IMR-90 (cell line): ENCODE measurements around the gene MORF4L2. TPM values are rescaled to one million over a fixed set of nuclear protein-coding genes. Genes with fewer than 3 reads are reported as not detected.

ENCODE experiments used
- ATAC-seq: fragments of 200-7000 bp; cut with Tn5 transposase; 2 replicates; pipeline ENCODE4 v1.9.1; 2020; ENCODE audit warnings: low read depth, mild to moderate bottlenecking, moderate library complexity
- BruUV-seq: library from RNA; stranded (reverse); fragments of 400-500 nt; replicated peaks from 2 replicates; lab custom pipeline; 2021; lab: Mats Ljungman, UMichigan
- CTCF ChIA-PET: fragments of 300-600 bp; formaldehyde crosslinking; extraction: SDS; loops from one replicate; lab custom pipeline; 2021; ENCODE audit warnings: antibody characterized with exemption; lab: Yijun Ruan, JAX
- POLR2A ChIA-PET: fragments of 300-600 bp; sonication (Branson Sonifier 250); formaldehyde crosslinking; loops from one replicate; lab custom pipeline; 2022; ENCODE audit warnings: antibody characterized with exemption; ENCODE audit not compliant: unreplicated experiment; lab: Charles Lee
- DNase-seq: peaks from one replicate; pipeline ENCODE4 v3.0.0; 2013
- H2AFZ ChIP-seq: replicated peaks from 2 replicates; pipeline ENCODE3; 2013; ENCODE audit warnings: low read length, mild to moderate bottlenecking; ENCODE audit not compliant: poor library complexity
- H2AK5ac ChIP-seq: 2 replicates; pipeline ENCODE4 v1.6.1; 2013; ENCODE audit warnings: low read depth, low read length, inconsistent platforms
- H2AK9ac ChIP-seq: replicated peaks from 2 replicates; pipeline ENCODE3; 2013; ENCODE audit warnings: mild to moderate bottlenecking, low read depth, low read length, moderate library complexity; ENCODE audit not compliant: poor library complexity
- H2BK120ac ChIP-seq: 2 replicates; pipeline ENCODE4 v1.6.1; 2013; ENCODE audit warnings: low read depth, low read length, inconsistent platforms
- H2BK15ac ChIP-seq: 3 replicates; pipeline ENCODE4 v1.6.1; 2013; ENCODE audit warnings: low read depth, low read length, inconsistent platforms
- H2BK20ac ChIP-seq: 2 replicates; pipeline ENCODE4 v1.6.1; 2013; ENCODE audit warnings: low read depth, mild to moderate bottlenecking, inconsistent platforms, low read length, moderate library complexity
- H2BK5ac ChIP-seq: 2 replicates; pipeline ENCODE4 v1.6.1; 2013; ENCODE audit warnings: mild to moderate bottlenecking, low read depth, low read length, inconsistent platforms; ENCODE audit not compliant: poor library complexity, severe bottlenecking
- H3K14ac ChIP-seq: replicated peaks from 2 replicates; pipeline ENCODE4 v1.6.1; 2013; ENCODE audit warnings: low read depth, low read length, inconsistent platforms
- H3K18ac ChIP-seq: 2 replicates; pipeline ENCODE4 v1.6.1; 2013; ENCODE audit warnings: low read depth, low read length, control low read depth
- H3K23ac ChIP-seq: 2 replicates; pipeline ENCODE4 v1.6.1; 2013; ENCODE audit warnings: low read depth, low read length, inconsistent platforms
- H3K27ac ChIP-seq: 2 replicates; pipeline ENCODE4 v1.5.1; 2013; ENCODE audit warnings: mild to moderate bottlenecking, control low read depth, low read length; ENCODE audit not compliant: insufficient read depth
- H3K27me3 ChIP-seq: 2 replicates; pipeline ENCODE4 v1.6.1; 2013; ENCODE audit warnings: low read length; ENCODE audit not compliant: control insufficient read depth, insufficient read depth
- H3K36me3 ChIP-seq: 2 replicates; pipeline ENCODE4 v1.6.1; 2013; ENCODE audit warnings: low read length, mixed read lengths; ENCODE audit not compliant: control insufficient read depth, insufficient read depth
- H3K4ac ChIP-seq: 2 replicates; pipeline ENCODE4 v1.6.1; 2013; ENCODE audit warnings: low read depth, low read length, inconsistent platforms
- H3K4me1 ChIP-seq: 2 replicates; pipeline ENCODE4 v1.6.1; 2013; ENCODE audit warnings: low read length, mixed read lengths; ENCODE audit not compliant: control insufficient read depth, insufficient read depth
- H3K4me2 ChIP-seq: 2 replicates; pipeline ENCODE4 v1.6.1; 2013; ENCODE audit warnings: low read depth, mild to moderate bottlenecking, control low read depth, low read length, moderate library complexity
- H3K4me3 ChIP-seq: 2 replicates; pipeline ENCODE4 v1.5.1; 2013; ENCODE audit warnings: low read depth, mild to moderate bottlenecking, control low read depth, low read length, moderate library complexity; ENCODE audit not compliant: insufficient read depth
- H3K56ac ChIP-seq: 2 replicates; pipeline ENCODE4 v1.6.1; 2013; ENCODE audit warnings: low read length, inconsistent platforms; ENCODE audit not compliant: insufficient read depth; ENCODE audit errors: extremely low read depth
- H3K79me1 ChIP-seq, 2 experiments: 2 replicates each; pipeline ENCODE4 v1.6.1; 2013; ENCODE audit warnings: low read length in 2 of 2, inconsistent platforms in 1 of 2, low read depth in 1 of 2
- H3K9ac ChIP-seq: 2 replicates; pipeline ENCODE4 v1.6.1; 2013; ENCODE audit warnings: low read depth, low read length, control low read depth
- H3K9me1 ChIP-seq: 2 replicates; pipeline ENCODE4 v1.6.1; 2013; ENCODE audit warnings: low read length, inconsistent platforms; ENCODE audit not compliant: insufficient read depth
- H3K9me3 ChIP-seq: 2 replicates; pipeline ENCODE4 v1.6.1; 2013; ENCODE audit warnings: low read length; ENCODE audit not compliant: control insufficient read depth, insufficient read depth
- H4K20me1 ChIP-seq: 2 replicates; pipeline ENCODE4 v1.6.1; 2013; ENCODE audit warnings: low read length, inconsistent platforms; ENCODE audit not compliant: insufficient read depth
- H4K5ac ChIP-seq: 2 replicates; pipeline ENCODE4 v1.6.1; 2013; ENCODE audit warnings: mild to moderate bottlenecking, low read depth, low read length, control low read depth
- H4K8ac ChIP-seq, 2 experiments: 2 replicates each; pipeline ENCODE4 v1.6.1; 2013; ENCODE audit warnings: low read depth in 2 of 2, low read length in 2 of 2, control low read depth in 1 of 2, inconsistent platforms in 1 of 2
- H4K91ac ChIP-seq: 2 replicates; pipeline ENCODE4 v1.6.1; 2013; ENCODE audit warnings: low read depth, low read length, inconsistent platforms; ENCODE audit not compliant: insufficient read depth
- BHLHE40 ChIP-seq: fragments of 150-350 bp; IDR thresholded peaks from 2 replicates; pipeline ENCODE4 v1.6.1; 2016; ENCODE audit warnings: mild to moderate bottlenecking, low read depth, low read length
- FOS ChIP-seq: fragments of 150-350 bp; IDR thresholded peaks from 2 replicates; pipeline ENCODE4 v1.6.1; 2016; ENCODE audit warnings: low read depth, low read length
- MAFK ChIP-seq: IDR thresholded peaks from 2 replicates; pipeline ENCODE4 v1.6.1; 2012; ENCODE audit warnings: low read depth, low read length, improper control_type of control experiment
- MXI1 ChIP-seq: IDR thresholded peaks from 2 replicates; pipeline ENCODE4 v1.6.1; 2012; ENCODE audit warnings: low read depth, mild to moderate bottlenecking, low read length, moderate library complexity, borderline replicate concordance
- NFE2L2 ChIP-seq: fragments of 150-350 bp; IDR thresholded peaks from 2 replicates; pipeline ENCODE4 v1.6.1; 2016; ENCODE audit warnings: low read depth, mild to moderate bottlenecking, low read length
- POLR2A ChIP-seq: IDR thresholded peaks from 2 replicates; pipeline ENCODE4 v1.6.1; 2012; ENCODE audit warnings: mild to moderate bottlenecking, low read depth, low read length
- RAD21 ChIP-seq: IDR thresholded peaks from 2 replicates; pipeline ENCODE4 v1.6.1; 2012; ENCODE audit warnings: low read length, improper control_type of control experiment
- RCOR1 ChIP-seq: IDR thresholded peaks from 2 replicates; pipeline ENCODE4 v1.6.1; 2012; ENCODE audit warnings: mild to moderate bottlenecking, low read length, improper control_type of control experiment; ENCODE audit not compliant: insufficient replicate concordance
- dilution Hi-C: fragments of 300-500 bp; cut with HindIII; formaldehyde crosslinking; loops from one replicate; pipeline ENCODE4 v1.14.3; 2018; ENCODE audit warnings: low sequenced_read_pairs; ENCODE audit not compliant: unreplicated experiment
- in situ Hi-C: fragments of 300-500 bp; cut with MboI; formaldehyde crosslinking; loops from 3 replicates; pipeline ENCODE4 v1.14.3; 2019; ENCODE audit warnings: low sequenced_read_pairs, inconsistent platforms, mixed read lengths
- intact Hi-C: fragments of 100-400 bp; cut with micrococcal nuclease; formaldehyde crosslinking; loops from 2 replicates; pipeline ENCODE4 v1.10.0; 2022
- polyA plus RNA-seq, 3 experiments: library from polyadenylated mRNA; depleted of rRNA; stranded (reverse); fragments of >200 nt; gene quantifications; 2 replicates each; pipeline ENCODE4 v1.2.3, GENCODE V29; 2012; ENCODE audit warnings: low replicate concordance in 1 of 3
- total RNA-seq: library from RNA; depleted of rRNA; stranded (reverse); fragments of >200 nt; gene quantifications from 2 replicates; pipeline ENCODE4 v1.2.3, GENCODE V29; 2012

Gene MORF4L2
- total and polyA plus RNA-seq, 2 of the 4 experiments (the other 2 are of a cell fraction) = 795 to 1,218 TPM

DNA sequence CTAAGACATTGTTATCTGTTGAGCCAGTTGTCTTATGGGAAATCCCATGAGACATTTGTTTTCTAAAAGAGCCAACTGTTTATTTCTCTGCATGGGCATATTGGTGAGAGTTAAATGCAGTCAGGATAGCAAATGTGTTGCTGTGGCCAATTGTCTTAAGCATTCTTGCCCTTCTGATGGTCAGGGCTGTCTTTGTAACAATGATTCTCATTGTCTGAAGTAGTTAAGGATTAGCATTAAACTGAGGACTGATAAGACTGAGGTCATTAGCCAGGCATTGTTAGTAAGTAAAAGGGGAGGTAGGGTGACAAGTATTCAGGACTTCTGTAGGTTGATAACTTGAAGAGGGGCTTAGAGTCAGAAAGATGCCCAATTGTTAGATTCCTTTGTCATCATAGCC lies 11.2 kb upstream of the MORF4L2 start:
- Histone ChIP-seq H3K36me3 (no peaks in the 10 kb centered on the region), H3K18ac (no peak overlapping the region), H4K20me1 (no peaks in the 10 kb centered on the region), H3K27ac (no peak overlapping the region), H4K91ac (no peak overlapping the region), H3K79me1 (no peaks in the 10 kb centered on the region), H3K9me1 (no peaks in the 10 kb centered on the region), H3K9ac (no peak overlapping the region), H3K4me3 (no peak overlapping the region), H3K4me2 (no peak overlapping the region), H3K4me1 (no peaks in the 10 kb centered on the region), H3K4ac (no peak overlapping the region), H2BK15ac (no peak overlapping the region), H3K56ac (no peak overlapping the region), H2AK9ac (no peak overlapping the region), H3K27me3 (peaks cover 15% of the 10 kb centered on the region), H3K14ac (no peak overlapping the region), H4K8ac (no peak overlapping the region), H3K9me3 (no peaks in the 10 kb centered on the region; the same call in 1 of the 2 replicates), H2BK20ac (no peak overlapping the region), H4K5ac (no peak overlapping the region), H2AFZ (no peak overlapping the region), H2BK120ac (no peak overlapping the region), H3K23ac (no peak overlapping the region), H2BK5ac (no peak overlapping the region), H2AK5ac (no peak overlapping the region)
- no TSS peak for BruUV-seq
- dilution Hi-C loops = no loop called here
- POLR2A ChIA-PET = no interaction called here
- CTCF ChIA-PET = no interaction called here
- no peak for TF ChIP-seq RCOR1
- no peak for TF ChIP-seq NFE2L2
- TF ChIP-seq RAD21 = no peak
- no peak for TF ChIP-seq BHLHE40
- TF ChIP-seq MXI1 = no peak
- TF ChIP-seq POLR2A = no peak
- TF ChIP-seq MAFK = no peak
- no peak for TF ChIP-seq FOS
- in situ Hi-C loops = loop anchor here (10.0 to 25.0 kb wide), 2 partner anchors 107 to 440 kb away; no protein-coding TSS in a partner anchor
- intact Hi-C loops = no loop called here
- ATAC-seq = no peak
- DNase-seq = no peak
